Astrocyte (in vitro differentiated cells and primary cell): ENCODE results near the gene HVCN1. TPM values are rescaled to one million over a fixed set of nuclear protein-coding genes. Genes with fewer than 3 reads are reported as not detected.

Experiments used
- DNase-seq: peaks from one replicate; pipeline ENCODE4 v3.0.0-alpha.2; 2010; ENCODE audit warnings: low read depth
- FAIRE-seq: peaks from 2 replicates; lab custom pipeline; 2011; peaks lifted over from hg19 to GRCh38; lab: Jason Lieb, UNC
- H2AFZ ChIP-seq: 2 replicates; pipeline ENCODE4 v1.6.0; 2012; ENCODE audit warnings: low read depth, low read length, inconsistent platforms
- H3K27ac ChIP-seq: 2 replicates; pipeline ENCODE4 v1.5.1; 2011; ENCODE audit warnings: low read depth, low read length, inconsistent platforms
- H3K27me3 ChIP-seq: 2 replicates; pipeline ENCODE4 v1.6.0; 2011; ENCODE audit warnings: low read length, inconsistent platforms; ENCODE audit not compliant: insufficient read depth
- H3K36me3 ChIP-seq: 2 replicates; pipeline ENCODE4 v1.5.1; 2011; ENCODE audit warnings: low read length, inconsistent platforms; ENCODE audit not compliant: insufficient read depth
- H3K4me1 ChIP-seq: 2 replicates; pipeline ENCODE4 v1.5.1; 2011; ENCODE audit warnings: low read length, inconsistent platforms; ENCODE audit not compliant: insufficient read depth
- H3K4me2 ChIP-seq: 2 replicates; pipeline ENCODE4 v1.6.0; 2012; ENCODE audit warnings: low read length, inconsistent platforms
- H3K4me3 ChIP-seq: 2 replicates; pipeline ENCODE4 v1.5.1; 2011; ENCODE audit warnings: low read depth, mild to moderate bottlenecking, low read length, inconsistent platforms; ENCODE audit not compliant: insufficient read depth
- H3K79me2 ChIP-seq: 2 replicates; pipeline ENCODE4 v1.6.0; 2012; ENCODE audit warnings: mild to moderate bottlenecking, low read length, inconsistent platforms; ENCODE audit not compliant: insufficient read depth
- H3K9ac ChIP-seq: 2 replicates; pipeline ENCODE4 v1.6.0; 2012; ENCODE audit warnings: mild to moderate bottlenecking, low read length, inconsistent platforms
- H3K9me3 ChIP-seq: 2 replicates; pipeline ENCODE4 v1.5.1; 2012; ENCODE audit warnings: low read depth, mild to moderate bottlenecking, low read length, inconsistent platforms; ENCODE audit not compliant: insufficient read depth
- H4K20me1 ChIP-seq: 2 replicates; pipeline ENCODE4 v1.6.0; 2012; ENCODE audit warnings: low read length, inconsistent platforms; ENCODE audit not compliant: insufficient read depth
- H3K27ac Mint-ChIP-seq: one replicate; pipeline ENCODE4 v1.8.0; 2021; ENCODE audit warnings: mild to moderate bottlenecking, mixed read lengths; ENCODE audit not compliant: unreplicated experiment
- H3K27me3 Mint-ChIP-seq: one replicate; pipeline ENCODE4 v1.8.0; 2021; ENCODE audit warnings: low read depth, mixed read lengths; ENCODE audit not compliant: unreplicated experiment
- H3K36me3 Mint-ChIP-seq: one replicate; pipeline ENCODE4 v1.8.0; 2021; ENCODE audit warnings: low read depth, mixed read lengths; ENCODE audit not compliant: unreplicated experiment
- H3K4me1 Mint-ChIP-seq: one replicate; pipeline ENCODE4 v1.8.0; 2021; ENCODE audit warnings: low read depth, mixed read lengths; ENCODE audit not compliant: unreplicated experiment
- H3K4me3 Mint-ChIP-seq: one replicate; pipeline ENCODE4 v1.8.0; 2021; ENCODE audit warnings: mild to moderate bottlenecking, moderate library complexity, mixed read lengths; ENCODE audit not compliant: unreplicated experiment
- H3K9me3 Mint-ChIP-seq: one replicate; pipeline ENCODE4 v1.8.0; 2021; ENCODE audit warnings: mild to moderate bottlenecking, mixed read lengths; ENCODE audit not compliant: unreplicated experiment
- CTCF ChIP-seq: IDR thresholded peaks from 2 replicates; pipeline ENCODE4 v1.5.1; 2011; ENCODE audit warnings: low read depth, mild to moderate bottlenecking, inconsistent platforms, low read length, moderate library complexity; ENCODE audit not compliant: insufficient read depth
- EZH2 ChIP-seq: IDR thresholded peaks from 2 replicates; pipeline ENCODE4 v1.6.1; 2012; ENCODE audit warnings: mild to moderate bottlenecking, low read length, inconsistent platforms; ENCODE audit not compliant: insufficient read depth
- total RNA-seq: library from RNA; stranded (reverse); gene quantifications from 2 replicates; pipeline ENCODE4 v1.2.1, GENCODE V29; 2021

HVCN1 gene
- total RNA-seq, 1 donor from 2014 or later = 1.0 TPM

- H3K4me1 Mint-ChIP-seq = no peaks in the 10 kb centered on the region
- no peak overlapping the region for H3K27ac ChIP-seq
- no peak overlapping the region for H3K9ac ChIP-seq
- DNase-seq (no peak), FAIRE-seq (no peak)
- no peaks in the 10 kb centered on the region for H3K4me1 ChIP-seq
- no peak overlapping the region for H2AFZ ChIP-seq
- TF ChIP-seq CTCF (no peak), EZH2 (no peak)
- no peak overlapping the region for H3K4me3 Mint-ChIP-seq
- H4K20me1 ChIP-seq = no peaks in the 10 kb centered on the region
- no peaks in the 10 kb centered on the region for H3K36me3 ChIP-seq
- H3K27ac Mint-ChIP-seq = no peak overlapping the region
- no peak overlapping the region for H3K4me2 ChIP-seq
- H3K27me3 Mint-ChIP-seq = peaks cover 36% of the 10 kb centered on the region
- peaks cover 5% of the 10 kb centered on the region for H3K27me3 ChIP-seq
- no peaks in the 10 kb centered on the region for H3K9me3 ChIP-seq
- H3K9me3 Mint-ChIP-seq = peaks cover 9% of the 10 kb centered on the region
- no peaks in the 10 kb centered on the region for H3K79me2 ChIP-seq
- no peaks in the 10 kb centered on the region for H3K36me3 Mint-ChIP-seq
- no peak overlapping the region for H3K4me3 ChIP-seq
Observed at GRCh38 chr12:110684312-110684836, 4.5 kb downstream of the HVCN1 start.

GRCh38 chr12:110683888-110684287 is 5.0 kb downstream of the HVCN1 start:
- FAIRE-seq = no peak
- H3K79me2 ChIP-seq = no peaks in the 10 kb centered on the region
- no peak overlapping the region for H2AFZ ChIP-seq
- no peaks in the 10 kb centered on the region for H4K20me1 ChIP-seq
- no peaks in the 10 kb centered on the region for H3K4me1 ChIP-seq
- H3K27ac ChIP-seq = no peak overlapping the region
- Mint-ChIP-seq H3K27ac (no peak overlapping the region), H3K4me1 (no peaks in the 10 kb centered on the region), H3K9me3 (peaks cover 9% of the 10 kb centered on the region), H3K36me3 (no peaks in the 10 kb centered on the region), H3K27me3 (peaks cover 35% of the 10 kb centered on the region), H3K4me3 (no peak overlapping the region)
- DNase-seq = no peak
- no peak overlapping the region for H3K9ac ChIP-seq
- TF ChIP-seq CTCF (no peak), EZH2 (no peak)
- no peaks in the 10 kb centered on the region for H3K9me3 ChIP-seq
- H3K4me2 ChIP-seq = no peak overlapping the region
- no peak overlapping the region for H3K4me3 ChIP-seq
- no peaks in the 10 kb centered on the region for H3K36me3 ChIP-seq
- H3K27me3 ChIP-seq = peaks cover 5% of the 10 kb centered on the region

GRCh38 chr12:110680032-110680431 is 8.9 kb downstream of the HVCN1 start:
- no peak overlapping the region for H2AFZ ChIP-seq
- no peak overlapping the region for H3K9ac ChIP-seq
- no peaks in the 10 kb centered on the region for H3K27me3 ChIP-seq
- no peak overlapping the region for H3K4me3 Mint-ChIP-seq
- DNase-seq (no peak), FAIRE-seq (no peak)
- peaks cover 7% of the 10 kb centered on the region for H3K4me1 Mint-ChIP-seq
- no peak overlapping the region for H3K27ac ChIP-seq
- H3K4me3 ChIP-seq = no peak overlapping the region
- H3K9me3 Mint-ChIP-seq = peaks cover 2% of the 10 kb centered on the region
- H3K4me1 ChIP-seq = no peaks in the 10 kb centered on the region
- peaks cover 19% of the 10 kb centered on the region for H3K27me3 Mint-ChIP-seq
- TF ChIP-seq EZH2 (no peak), CTCF (no peak)
- no peaks in the 10 kb centered on the region for H3K9me3 ChIP-seq
- H3K79me2 ChIP-seq = no peaks in the 10 kb centered on the region
- no peaks in the 10 kb centered on the region for H3K36me3 ChIP-seq
- H4K20me1 ChIP-seq = no peaks in the 10 kb centered on the region
- no peak overlapping the region for H3K27ac Mint-ChIP-seq
- no peak overlapping the region for H3K4me2 ChIP-seq
- no peaks in the 10 kb centered on the region for H3K36me3 Mint-ChIP-seq
